Measurements from ENCODE around the gene ILK. TPM values are rescaled to one million over a fixed set of nuclear protein-coding genes. Genes with fewer than 3 reads are reported as not detected.

ILK gene
- total RNA-seq, 4 donors from 2014 or later: 101 to 144 (median 121) TPM

GRCh38 chr11:6588018-6588417, 15.6 kb upstream of the ILK start:
- no peak overlapping the region for H3K4me3 ChIP-seq (replicated peaks in 1 of 3)
- no peak for DNase-seq
- H3K36me3 ChIP-seq: no peaks in the 10 kb centered on the region
- H3K9me3 ChIP-seq: no peaks in the 10 kb centered on the region
- WGBS, 2 donors: 92 to 94% methylated on average over 1 of the region's 1 CpG
- TF ChIP-seq POLR2A (IDR thresholded peaks at IDR 0.05) (no peak), CTCF (IDR thresholded peaks at IDR 0.05) (no peak)
- peaks cover 6 to 9% of the 10 kb centered on the region in 2 donors for H3K4me1 ChIP-seq
- intact Hi-C loops (cut with DNase I): no loop called here
- peak overlapping the region; percentile 15 to 83 (median 19) for H3K27ac ChIP-seq
- no peaks in the 10 kb centered on the region for H3K27me3 ChIP-seq

GRCh38 chr11:6594142-6594768, 9.3 kb upstream of the ILK start:
- intact Hi-C loops (cut with DNase I): no loop called here
- TF ChIP-seq POLR2A (IDR thresholded peaks at IDR 0.05): no peak
- no peak for TF ChIP-seq CTCF (IDR thresholded peaks at IDR 0.05)
- no peak for DNase-seq
- Histone ChIP-seq H3K27ac (no peak overlapping the region), H3K4me3 (replicated peaks in 1 of 3) (no peak overlapping the region), H3K27me3 (no peaks in the 10 kb centered on the region), H3K36me3 (peaks cover 4 to 8% of the 10 kb centered on the region in 2 donors), H3K4me1 (peaks cover 8 to 15% of the 10 kb centered on the region in 2 donors), H3K9me3 (no peaks in the 10 kb centered on the region)
- 73 to 91% methylated on average over 3 of the region's 3 CpGs for WGBS, 2 donors

- 58 to 64% methylated on average over 5 of the region's 5 CpGs for WGBS, 2 donors
- peaks cover 25 to 27% of the 10 kb centered on the region in 2 donors for H3K36me3 ChIP-seq
- H3K4me1 ChIP-seq: peaks cover 8 to 15% of the 10 kb centered on the region in 2 donors
- H3K9me3 ChIP-seq: no peaks in the 10 kb centered on the region
- TF ChIP-seq CTCF (IDR thresholded peaks at IDR 0.05) (no peak), POLR2A (IDR thresholded peaks at IDR 0.05) (no peak)
- H3K27ac ChIP-seq: peak overlapping the region; percentile 30 to 73 (median 65)
- intact Hi-C loops (cut with DNase I): no loop called here
- H3K4me3 ChIP-seq (replicated peaks in 1 of 3): no peak overlapping the region
- no peaks in the 10 kb centered on the region for H3K27me3 ChIP-seq
- no peak for DNase-seq
Measured at GRCh38 chr11:6596239-6596877, 7.2 kb upstream of the ILK start.

GRCh38 chr11:6598555-6598954, 5.0 kb upstream of the ILK start:
- no peak for DNase-seq
- no peak overlapping the region for H3K4me3 ChIP-seq (replicated peaks in 1 of 3)
- intact Hi-C loops (cut with DNase I): no loop called here
- no peaks in the 10 kb centered on the region for H3K27me3 ChIP-seq
- TF ChIP-seq CTCF (IDR thresholded peaks at IDR 0.05) (no peak), POLR2A (IDR thresholded peaks at IDR 0.05) (no peak)
- no peaks in the 10 kb centered on the region for H3K9me3 ChIP-seq
- H3K4me1 ChIP-seq: peaks cover 19 to 29% of the 10 kb centered on the region in 2 donors
- H3K36me3 ChIP-seq: peaks cover 27 to 29% of the 10 kb centered on the region in 2 donors
- 92 to 96% methylated on average over 3 of the region's 3 CpGs for WGBS, 2 donors
- H3K27ac ChIP-seq: peak overlapping the region in 1 of 3 donors; percentile 52

- Histone ChIP-seq H3K27ac (no peak overlapping the region), H3K27me3 (no peaks in the 10 kb centered on the region), H3K36me3 (peaks cover 27 to 29% of the 10 kb centered on the region in 2 donors), H3K9me3 (no peaks in the 10 kb centered on the region), H3K4me3 (replicated peaks in 1 of 3) (no peak overlapping the region), H3K4me1 (peaks cover 19 to 29% of the 10 kb centered on the region in 2 donors)
- TF ChIP-seq POLR2A (IDR thresholded peaks at IDR 0.05) (no peak), CTCF (IDR thresholded peaks at IDR 0.05) (no peak)
- whole genome bisulfite sequencing, 2 donors: 85 to 96% methylated on average over 1 of the region's 1 CpG
- no peak for DNase-seq
- intact Hi-C loops (cut with DNase I): no loop called here
Measured at GRCh38 chr11:6599449-6599848, 4.1 kb upstream of the ILK start.

Measured in thyroid gland (tissue), 4 donors.